ENCODE data around the gene BCL11B.

Gene BCL11B

GRCh38 chr14:99235582-99236320, 36.2 kb downstream of the BCL11B start:
- H3K4me3 ChIP-seq (ENCODE audit: low read depth, low read length) = no peak overlapping the region
- in situ Hi-C loops (cut with HindIII; ENCODE audit: low sequenced_read_pairs) = no loop called here
- TF ChIP-seq CTCF (IDR thresholded peaks at IDR 0.05; ENCODE audit: low read depth, low read length, missing control alignments) = no peak
- no peak for DNase-seq (ENCODE audit: low read depth)

- in situ Hi-C loops (cut with HindIII; ENCODE audit: low sequenced_read_pairs) = no loop called here
These were observed 36.9 kb downstream of the BCL11B start for GRCh38 chr14:99234961-99235571.

GRCh38 chr14:99234355-99234754, 37.6 kb downstream of the BCL11B start:
- H3K4me3 ChIP-seq (ENCODE audit: low read depth, low read length) = no peak overlapping the region
- in situ Hi-C loops (cut with HindIII; ENCODE audit: low sequenced_read_pairs) = no loop called here
- no peak for DNase-seq (ENCODE audit: low read depth)
- no peak for TF ChIP-seq CTCF (IDR thresholded peaks at IDR 0.05; ENCODE audit: low read depth, low read length, missing control alignments)

More at GRCh38 chr14:99234961-99235571, 36.9 kb downstream of the BCL11B start:
- no peak overlapping the region for H3K4me3 ChIP-seq (ENCODE audit: low read depth, low read length)
- no peak for TF ChIP-seq CTCF (IDR thresholded peaks at IDR 0.05; ENCODE audit: low read depth, low read length, missing control alignments)
- DNase-seq (ENCODE audit: low read depth) = no peak

- in situ Hi-C loops (cut with HindIII; ENCODE audit: low sequenced_read_pairs) = no loop called here
- H3K4me3 ChIP-seq (ENCODE audit: low read depth, low read length) = no peak overlapping the region
- no peak for TF ChIP-seq CTCF (IDR thresholded peaks at IDR 0.05; ENCODE audit: low read depth, low read length, missing control alignments)
- no peak for DNase-seq (ENCODE audit: low read depth)
These were observed 38.6 kb downstream of the BCL11B start for GRCh38 chr14:99233222-99234035.

- in situ Hi-C loops (cut with HindIII; ENCODE audit: low sequenced_read_pairs) = no loop called here
- DNase-seq (ENCODE audit: low read depth) = no peak
- no peak overlapping the region for H3K4me3 ChIP-seq (ENCODE audit: low read depth, low read length)
- TF ChIP-seq CTCF (IDR thresholded peaks at IDR 0.05; ENCODE audit: low read depth, low read length, missing control alignments) = no peak
These were observed 39.2 kb downstream of the BCL11B start for GRCh38 chr14:99232714-99233214.
